ENCODE data around the gene SH2D4B. TPM values are rescaled to one million over a fixed set of nuclear protein-coding genes. Genes with fewer than 3 reads are reported as not detected.

The SH2D4B gene
- total RNA-seq, 1 experiment from 2014 or later: 0.22 TPM

DNA sequence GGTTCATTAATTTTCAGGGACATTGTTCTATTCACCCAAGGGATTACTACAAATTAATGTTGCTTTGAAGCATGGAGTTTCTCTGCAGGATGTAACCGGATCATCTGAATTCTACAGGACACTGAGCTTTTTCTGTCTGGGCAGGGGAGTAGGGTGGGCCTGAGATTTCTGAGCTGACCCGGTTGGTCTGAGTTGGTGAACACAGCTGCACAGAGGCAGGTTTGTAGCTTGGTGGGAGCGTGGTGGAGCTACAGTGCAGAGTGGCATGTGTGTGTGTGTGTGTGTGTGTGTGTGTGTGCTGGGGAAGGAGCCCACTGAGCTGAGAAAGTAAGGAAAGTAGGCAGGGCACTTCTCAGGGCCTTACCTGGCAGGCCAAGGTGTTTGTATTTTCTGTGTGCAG lies 62.6 kb downstream of the SH2D4B start:
- ChIA-PET CTCF (no interaction called here), RAD21 (ENCODE audit: low non-redundant PET in 1 of 2, low total read pairs in 2 of 2, uncharacterized antibody in 2 of 2, unreplicated experiment in 2 of 2) (no interaction called here), POLR2A (no interaction called here)
- Histone ChIP-seq H3K4me1 (ENCODE audit: control insufficient read depth in 1 of 2, insufficient read depth in 2 of 2, low read length in 2 of 2) (0 out of 4 replicates have a peak, but pooled peaks cover 0 to 3% of the 10 kb centered on the region in 2 experiments), H4K20me1 (ENCODE audit: insufficient read depth) (no peaks in the 10 kb centered on the region), H3K36me3 (ENCODE audit: control insufficient read depth in 1 of 2, insufficient read depth in 2 of 2, low read length in 2 of 2) (no peaks in the 10 kb centered on the region), H3K9me2 (ENCODE audit: insufficient read depth) (no peaks in the 10 kb centered on the region), H3K4me2 (ENCODE audit: low read length) (no peak overlapping the region), H3K79me2 (ENCODE audit: insufficient read depth, low read length) (no peaks in the 10 kb centered on the region), H3K27me3 (ENCODE audit: insufficient read depth, low read length) (no peaks in the 10 kb centered on the region), H3K27ac (ENCODE audit: low read depth, low read length) (no peak overlapping the region), H2AFZ (ENCODE audit: low read depth, low read length, poor library complexity, severe bottlenecking) (no peak overlapping the region), H3K9me3 (ENCODE audit: control insufficient read depth in 1 of 2, insufficient read depth in 1 of 2, low read depth in 1 of 2, low read length in 2 of 2) (no peaks in the 10 kb centered on the region), H3K4me3 (replicated peaks in 1 of 2; ENCODE audit: low read depth in 1 of 2, low read length in 2 of 2) (no peak overlapping the region), H3K9ac (ENCODE audit: low read length) (no peak overlapping the region)
- BruUV-seq (replicated peaks): no TSS peak
- ATAC-seq: no peak
- intact Hi-C loops (cut with micrococcal nuclease): no loop called here
- DNase-seq (ENCODE audit: low read depth, low spot score): no peak
- TF ChIP-seq CEBPB (IDR thresholded peaks at IDR 0.05; ENCODE audit: low read depth): no peak

DNA sequence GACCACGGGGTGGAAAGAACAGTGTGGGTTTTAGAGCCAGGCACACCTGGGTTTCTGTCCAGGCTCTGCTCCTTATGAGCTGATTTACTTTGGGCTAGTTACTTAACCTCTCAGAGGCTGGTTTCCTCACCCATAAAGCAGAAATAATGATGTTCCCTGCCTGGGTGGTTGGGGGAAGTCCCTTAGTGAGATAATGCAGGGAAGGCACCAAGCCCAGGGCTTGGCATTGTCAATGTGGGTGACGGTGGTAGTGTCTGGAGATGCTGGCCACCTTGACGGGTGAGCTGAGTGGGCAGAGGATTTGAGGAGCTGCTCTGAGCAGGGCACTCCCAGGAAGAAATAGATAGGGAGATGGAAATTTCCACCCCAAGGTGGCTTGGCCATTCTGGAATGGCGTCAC lies 65.2 kb downstream of the SH2D4B start:
- no peak overlapping the region for H3K4me2 ChIP-seq (ENCODE audit: low read length)
- ChIA-PET RAD21 (ENCODE audit: low non-redundant PET in 1 of 2, low total read pairs in 2 of 2, uncharacterized antibody in 2 of 2, unreplicated experiment in 2 of 2) (no interaction called here), CTCF (no interaction called here), POLR2A (no interaction called here)
- H4K20me1 ChIP-seq (ENCODE audit: insufficient read depth): no peaks in the 10 kb centered on the region
- no peak overlapping the region for H3K27ac ChIP-seq (ENCODE audit: low read depth, low read length)
- ATAC-seq: no peak
- no peak for DNase-seq (ENCODE audit: low read depth, low spot score)
- H3K4me3 ChIP-seq (replicated peaks in 1 of 2; ENCODE audit: low read depth in 1 of 2, low read length in 2 of 2): no peak overlapping the region
- H3K9me2 ChIP-seq (ENCODE audit: insufficient read depth): no peaks in the 10 kb centered on the region
- no peaks in the 10 kb centered on the region for H3K27me3 ChIP-seq (ENCODE audit: insufficient read depth, low read length)
- 0 out of 4 replicates have a peak, but pooled peaks cover 0 to 3% of the 10 kb centered on the region in 2 experiments for H3K4me1 ChIP-seq (ENCODE audit: control insufficient read depth in 1 of 2, insufficient read depth in 2 of 2, low read length in 2 of 2)
- no peaks in the 10 kb centered on the region for H3K36me3 ChIP-seq (ENCODE audit: control insufficient read depth in 1 of 2, insufficient read depth in 2 of 2, low read length in 2 of 2)
- no peaks in the 10 kb centered on the region for H3K9me3 ChIP-seq (ENCODE audit: control insufficient read depth in 1 of 2, insufficient read depth in 1 of 2, low read depth in 1 of 2, low read length in 2 of 2)
- no peaks in the 10 kb centered on the region for H3K79me2 ChIP-seq (ENCODE audit: insufficient read depth, low read length)
- intact Hi-C loops (cut with micrococcal nuclease): no loop called here
- TF ChIP-seq EGR1 (IDR thresholded peaks at IDR 0.05; ENCODE audit: low read depth) (no peak), RAD21 (IDR thresholded peaks at IDR 0.05; ENCODE audit: low read depth) (no peak), EZH2 (IDR thresholded peaks at IDR 0.05) (no peak), FOSL1 (IDR thresholded peaks at IDR 0.05; ENCODE audit: low read depth) (no peak), CEBPB (IDR thresholded peaks at IDR 0.05; ENCODE audit: low read depth) (no peak), JUND (IDR thresholded peaks at IDR 0.05) (no peak), CBX3 (IDR thresholded peaks at IDR 0.05; ENCODE audit: low read depth) (no peak), EZH2phosphoT487 (IDR thresholded peaks at IDR 0.05; ENCODE audit: borderline replicate concordance) (no peak), SRF (IDR thresholded peaks at IDR 0.05; ENCODE audit: low read depth) (no peak), ELF1 (IDR thresholded peaks at IDR 0.05; ENCODE audit: borderline replicate concordance, low read depth) (no peak), ZNF274 (IDR thresholded peaks at IDR 0.05; ENCODE audit: low read depth, low read length) (no peak), SIN3A (IDR thresholded peaks at IDR 0.05; ENCODE audit: low read depth) (no peak), TCF7L2 (IDR thresholded peaks at IDR 0.05; ENCODE audit: borderline replicate concordance, extremely low read depth, insufficient read depth, insufficient read length) (no peak), POLR2A (IDR thresholded peaks at IDR 0.05; ENCODE audit: borderline replicate concordance, extremely low read depth, insufficient read depth, insufficient read length) (no peak)
- TF ChIP-seq, protein P1, sequence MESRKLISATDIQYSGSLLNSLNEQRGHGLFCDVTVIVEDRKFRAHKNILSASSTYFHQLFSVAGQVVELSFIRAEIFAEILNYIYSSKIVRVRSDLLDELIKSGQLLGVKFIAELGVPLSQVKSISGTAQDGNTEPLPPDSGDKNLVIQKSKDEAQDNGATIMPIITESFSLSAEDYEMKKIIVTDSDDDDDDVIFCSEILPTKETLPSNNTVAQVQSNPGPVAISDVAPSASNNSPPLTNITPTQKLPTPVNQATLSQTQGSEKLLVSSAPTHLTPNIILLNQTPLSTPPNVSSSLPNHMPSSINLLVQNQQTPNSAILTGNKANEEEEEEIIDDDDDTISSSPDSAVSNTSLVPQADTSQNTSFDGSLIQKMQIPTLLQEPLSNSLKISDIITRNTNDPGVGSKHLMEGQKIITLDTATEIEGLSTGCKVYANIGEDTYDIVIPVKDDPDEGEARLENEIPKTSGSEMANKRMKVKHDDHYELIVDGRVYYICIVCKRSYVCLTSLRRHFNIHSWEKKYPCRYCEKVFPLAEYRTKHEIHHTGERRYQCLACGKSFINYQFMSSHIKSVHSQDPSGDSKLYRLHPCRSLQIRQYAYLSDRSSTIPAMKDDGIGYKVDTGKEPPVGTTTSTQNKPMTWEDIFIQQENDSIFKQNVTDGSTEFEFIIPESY (IDR thresholded peaks at IDR 0.05; ENCODE audit: extremely low read depth, insufficient replicate concordance, low read length): no peak
- TF ChIP-seq, protein P2, sequence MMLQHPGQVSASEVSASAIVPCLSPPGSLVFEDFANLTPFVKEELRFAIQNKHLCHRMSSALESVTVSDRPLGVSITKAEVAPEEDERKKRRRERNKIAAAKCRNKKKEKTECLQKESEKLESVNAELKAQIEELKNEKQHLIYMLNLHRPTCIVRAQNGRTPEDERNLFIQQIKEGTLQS (IDR thresholded peaks at IDR 0.05): no peak
- TF ChIP-seq, protein P3, sequence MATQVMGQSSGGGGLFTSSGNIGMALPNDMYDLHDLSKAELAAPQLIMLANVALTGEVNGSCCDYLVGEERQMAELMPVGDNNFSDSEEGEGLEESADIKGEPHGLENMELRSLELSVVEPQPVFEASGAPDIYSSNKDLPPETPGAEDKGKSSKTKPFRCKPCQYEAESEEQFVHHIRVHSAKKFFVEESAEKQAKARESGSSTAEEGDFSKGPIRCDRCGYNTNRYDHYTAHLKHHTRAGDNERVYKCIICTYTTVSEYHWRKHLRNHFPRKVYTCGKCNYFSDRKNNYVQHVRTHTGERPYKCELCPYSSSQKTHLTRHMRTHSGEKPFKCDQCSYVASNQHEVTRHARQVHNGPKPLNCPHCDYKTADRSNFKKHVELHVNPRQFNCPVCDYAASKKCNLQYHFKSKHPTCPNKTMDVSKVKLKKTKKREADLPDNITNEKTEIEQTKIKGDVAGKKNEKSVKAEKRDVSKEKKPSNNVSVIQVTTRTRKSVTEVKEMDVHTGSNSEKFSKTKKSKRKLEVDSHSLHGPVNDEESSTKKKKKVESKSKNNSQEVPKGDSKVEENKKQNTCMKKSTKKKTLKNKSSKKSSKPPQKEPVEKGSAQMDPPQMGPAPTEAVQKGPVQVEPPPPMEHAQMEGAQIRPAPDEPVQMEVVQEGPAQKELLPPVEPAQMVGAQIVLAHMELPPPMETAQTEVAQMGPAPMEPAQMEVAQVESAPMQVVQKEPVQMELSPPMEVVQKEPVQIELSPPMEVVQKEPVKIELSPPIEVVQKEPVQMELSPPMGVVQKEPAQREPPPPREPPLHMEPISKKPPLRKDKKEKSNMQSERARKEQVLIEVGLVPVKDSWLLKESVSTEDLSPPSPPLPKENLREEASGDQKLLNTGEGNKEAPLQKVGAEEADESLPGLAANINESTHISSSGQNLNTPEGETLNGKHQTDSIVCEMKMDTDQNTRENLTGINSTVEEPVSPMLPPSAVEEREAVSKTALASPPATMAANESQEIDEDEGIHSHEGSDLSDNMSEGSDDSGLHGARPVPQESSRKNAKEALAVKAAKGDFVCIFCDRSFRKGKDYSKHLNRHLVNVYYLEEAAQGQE (IDR thresholded peaks at IDR 0.05; ENCODE audit: low read depth): no peak
- no peak overlapping the region for H3K9ac ChIP-seq (ENCODE audit: low read length)
- BruUV-seq (replicated peaks): no TSS peak
- H2AFZ ChIP-seq (ENCODE audit: low read depth, low read length, poor library complexity, severe bottlenecking): no peak overlapping the region
